ENCODE results near the gene SERPINA12.

The SERPINA12 gene

GRCh38 chr14:94469261-94469660, 40.0 kb downstream of the SERPINA12 start:
- in situ Hi-C loops (cut with MboI; ENCODE audit: low sequenced_read_pairs, unreplicated experiment): no loop called here
- no peak for DNase-seq (ENCODE audit: low spot score)
- no peak for TF ChIP-seq CTCF (IDR thresholded peaks at IDR 0.05; ENCODE audit: borderline replicate concordance, control extremely low read depth, extremely low read depth, insufficient read depth, missing control alignments)

GRCh38 chr14:94467728-94468520, 41.3 kb downstream of the SERPINA12 start:
- in situ Hi-C loops (cut with MboI; ENCODE audit: low sequenced_read_pairs, unreplicated experiment): no loop called here
- no peak for TF ChIP-seq CTCF (IDR thresholded peaks at IDR 0.05; ENCODE audit: borderline replicate concordance, control extremely low read depth, extremely low read depth, insufficient read depth, missing control alignments)
- no peak for DNase-seq (ENCODE audit: low spot score)

GRCh38 chr14:94466706-94467370, 42.4 kb downstream of the SERPINA12 start:
- TF ChIP-seq CTCF (IDR thresholded peaks at IDR 0.05; ENCODE audit: borderline replicate concordance, control extremely low read depth, extremely low read depth, insufficient read depth, missing control alignments): no peak
- DNase-seq (ENCODE audit: low spot score): no peak

GRCh38 chr14:94465042-94465441, 44.2 kb downstream of the SERPINA12 start:
- in situ Hi-C loops (cut with MboI; ENCODE audit: low sequenced_read_pairs, unreplicated experiment): no loop called here
- no peak for DNase-seq (ENCODE audit: low spot score)
- no peak for TF ChIP-seq CTCF (IDR thresholded peaks at IDR 0.05; ENCODE audit: borderline replicate concordance, control extremely low read depth, extremely low read depth, insufficient read depth, missing control alignments)

More at GRCh38 chr14:94466706-94467370, 42.4 kb downstream of the SERPINA12 start:
- in situ Hi-C loops (cut with MboI; ENCODE audit: low sequenced_read_pairs, unreplicated experiment): no loop called here

GRCh38 chr14:94464290-94464689, 45.0 kb downstream of the SERPINA12 start:
- in situ Hi-C loops (cut with MboI; ENCODE audit: low sequenced_read_pairs, unreplicated experiment): no loop called here
- no peak for DNase-seq (ENCODE audit: low spot score)
- no peak for TF ChIP-seq CTCF (IDR thresholded peaks at IDR 0.05; ENCODE audit: borderline replicate concordance, control extremely low read depth, extremely low read depth, insufficient read depth, missing control alignments)

- TF ChIP-seq CTCF (IDR thresholded peaks at IDR 0.05; ENCODE audit: borderline replicate concordance, control extremely low read depth, extremely low read depth, insufficient read depth, missing control alignments): no peak
- no peak for DNase-seq (ENCODE audit: low spot score)
- in situ Hi-C loops (cut with MboI; ENCODE audit: low sequenced_read_pairs, unreplicated experiment): no loop called here
Measured at GRCh38 chr14:94462763-94463572, 46.3 kb downstream of the SERPINA12 start.
